SU-DHL-6 (cell line): Measurements from ENCODE around the gene CDH13.

ENCODE experiments used
- H2AFZ ChIP-seq: fragments of 200-600 bp; sonication (generic); 2 replicates; pipeline ENCODE4 v1.6.1; 2014; ENCODE audit warnings: low read depth, mild to moderate bottlenecking, moderate library complexity, mixed read lengths, antibody characterized with exemption, low read length; ENCODE audit not compliant: severe bottlenecking
- H3F3A ChIP-seq: fragments of 200-600 bp; shearing (Covaris generic); 2 replicates; pipeline ENCODE4 v1.6.0; 2016; ENCODE audit warnings: antibody characterized with exemption, mild to moderate bottlenecking; ENCODE audit not compliant: insufficient read depth
- H3K27ac ChIP-seq: fragments of 200-600 bp; sonication (generic); 2 replicates; pipeline ENCODE4 v1.5.1; 2016; ENCODE audit warnings: low read depth, mild to moderate bottlenecking, low read length, moderate library complexity, mixed read lengths
- H3K27me3 ChIP-seq: fragments of 200-600 bp; sonication (generic), shearing (Covaris generic); 2 replicates; pipeline ENCODE4 v1.6.0; 2014; ENCODE audit warnings: mild to moderate bottlenecking, low read length
- H3K36me3 ChIP-seq: fragments of 200-600 bp; sonication (generic); 2 replicates; pipeline ENCODE4 v1.6.1; 2014; ENCODE audit warnings: mild to moderate bottlenecking, low read length, mixed read lengths
- H3K4me2 ChIP-seq: fragments of 300-600, 200-600 bp; shearing (Covaris generic), sonication (generic); 2 replicates; pipeline ENCODE4 v1.6.0; 2014; ENCODE audit warnings: low read length, low read depth, mild to moderate bottlenecking; ENCODE audit not compliant: poor library complexity, severe bottlenecking
- H3K4me3 ChIP-seq: fragments of 200-600 bp; sonication (generic); 2 replicates; pipeline ENCODE4 v1.5.1; 2014; ENCODE audit warnings: antibody characterized with exemption, low read length, mild to moderate bottlenecking, mixed read lengths; ENCODE audit not compliant: insufficient read depth, poor library complexity, severe bottlenecking
- H3K79me2 ChIP-seq: fragments of 200-600 bp; sonication (generic); 2 replicates; pipeline ENCODE4 v1.6.1; 2014; ENCODE audit warnings: mild to moderate bottlenecking, low read length, moderate library complexity; ENCODE audit not compliant: insufficient read depth
- H3K9ac ChIP-seq: fragments of 200-600 bp; sonication (generic); 2 replicates; pipeline ENCODE4 v1.7.0; 2014; ENCODE audit warnings: mild to moderate bottlenecking, low read length
- H3K9me2 ChIP-seq: fragments of 200-600 bp; sonication (generic); replicated peaks from 2 replicates; pipeline ENCODE4 v1.6.1; 2014; ENCODE audit warnings: low read length; ENCODE audit not compliant: insufficient read depth
- H3K9me3 ChIP-seq: fragments of 200-600 bp; sonication (generic); 2 replicates; pipeline ENCODE4 v1.6.1; 2014; ENCODE audit warnings: low read length, mixed read lengths; ENCODE audit not compliant: insufficient read depth
- H4K20me1 ChIP-seq: fragments of 200-600 bp; sonication (generic); 2 replicates; pipeline ENCODE4 v1.6.1; 2014; ENCODE audit warnings: low read depth, mild to moderate bottlenecking, antibody characterized with exemption, low read length, moderate library complexity, mixed read lengths
- CTCF ChIP-seq: fragments of 200-600 bp; sonication (generic); IDR thresholded peaks from one replicate; pipeline ENCODE4 v1.5.1; 2017; ENCODE audit warnings: antibody characterized with exemption, mild to moderate bottlenecking, low read length, moderate library complexity; ENCODE audit not compliant: insufficient read depth, poor library complexity, severe bottlenecking
- EZH2phosphoT487 ChIP-seq: fragments of 200-600 bp; sonication (generic), shearing (Covaris generic); conservative IDR thresholded peaks from 2 replicates; pipeline ENCODE4 v1.6.1; 2018; ENCODE audit warnings: mild to moderate bottlenecking, antibody characterized with exemption, low read length, moderate library complexity, mixed read lengths

CDH13 gene

GRCh38 chr16:82945420-82946101, 318.8 kb downstream of the CDH13 start:
- Histone ChIP-seq H3K9me3 (no peaks in the 10 kb centered on the region), H3K9me2 (no peaks in the 10 kb centered on the region), H2AFZ (no peak overlapping the region), H4K20me1 (no peaks in the 10 kb centered on the region), H3F3A (no peaks in the 10 kb centered on the region), H3K36me3 (no peaks in the 10 kb centered on the region), H3K27me3 (no peaks in the 10 kb centered on the region), H3K27ac (no peak overlapping the region), H3K9ac (no peak overlapping the region), H3K4me3 (no peak overlapping the region), H3K79me2 (no peaks in the 10 kb centered on the region), H3K4me2 (no peak overlapping the region)
- TF ChIP-seq EZH2phosphoT487 (no peak), CTCF (no peak)

DNA sequence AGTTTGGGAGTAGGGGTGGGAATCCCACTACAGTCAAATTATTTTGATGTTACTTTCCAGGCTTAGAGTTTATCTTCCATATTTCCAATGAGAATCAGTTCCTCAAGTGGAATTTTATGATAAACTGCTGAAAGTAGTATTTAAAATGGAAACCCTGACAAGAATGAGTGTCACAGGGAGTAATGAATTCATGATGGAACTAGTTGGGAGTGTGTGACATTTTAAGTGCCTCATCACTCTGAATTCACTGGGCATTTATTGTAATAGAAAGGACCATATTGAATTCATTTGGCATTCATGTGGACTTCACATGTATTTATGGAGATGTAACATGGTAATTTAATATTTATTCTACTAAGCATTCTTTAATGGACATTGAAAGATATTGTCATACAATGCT, 320.9 kb downstream of the CDH13 start:
- no peaks in the 10 kb centered on the region for H3K79me2 ChIP-seq
- H2AFZ ChIP-seq, result no peak overlapping the region
- no peaks in the 10 kb centered on the region for H3F3A ChIP-seq
- H3K27ac ChIP-seq, result no peak overlapping the region
- H3K36me3 ChIP-seq, result no peaks in the 10 kb centered on the region
- H3K27me3 ChIP-seq, result no peaks in the 10 kb centered on the region
- no peaks in the 10 kb centered on the region for H4K20me1 ChIP-seq
- no peak overlapping the region for H3K4me3 ChIP-seq
- no peak overlapping the region for H3K9ac ChIP-seq
- no peaks in the 10 kb centered on the region for H3K9me2 ChIP-seq
- TF ChIP-seq CTCF (no peak), EZH2phosphoT487 (no peak)
- no peaks in the 10 kb centered on the region for H3K9me3 ChIP-seq
- no peak overlapping the region for H3K4me2 ChIP-seq

GRCh38 chr16:82949016-82949415, 322.2 kb downstream of the CDH13 start:
- H3K4me3 ChIP-seq, result no peak overlapping the region
- H3K27ac ChIP-seq, result no peak overlapping the region
- no peak overlapping the region for H3K4me2 ChIP-seq
- H3K9me3 ChIP-seq, result no peaks in the 10 kb centered on the region
- H2AFZ ChIP-seq, result no peak overlapping the region
- no peaks in the 10 kb centered on the region for H3F3A ChIP-seq
- TF ChIP-seq EZH2phosphoT487 (no peak), CTCF (no peak)
- no peaks in the 10 kb centered on the region for H3K9me2 ChIP-seq
- H3K36me3 ChIP-seq, result no peaks in the 10 kb centered on the region
- H3K27me3 ChIP-seq, result no peaks in the 10 kb centered on the region
- no peak overlapping the region for H3K9ac ChIP-seq
- no peaks in the 10 kb centered on the region for H3K79me2 ChIP-seq
- H4K20me1 ChIP-seq, result no peaks in the 10 kb centered on the region
